K562 (cell line): ENCODE data around the gene VAMP8. TPM values are rescaled to one million over a fixed set of nuclear protein-coding genes. Genes with fewer than 3 reads are reported as not detected.

Experiments
- AFF1 ChIP-seq, 2 experiments: fragments of 450-650 bp; IDR thresholded peaks; 2 replicates each; pipeline ENCODE4 v1.6.1; 2018; ENCODE audit warnings: mild to moderate bottlenecking in 2 of 2, low read depth in 1 of 2; ENCODE audit not compliant: partially characterized antibody in 2 of 2
- EHMT2 ChIP-seq: fragments of 450-650 bp; IDR thresholded peaks from 2 replicates; pipeline ENCODE4 v1.6.1; 2018; ENCODE audit warnings: antibody characterized with exemption
- HBP1 ChIP-seq: fragments of 450-650 bp; formaldehyde crosslinking; IDR thresholded peaks from 2 replicates; pipeline ENCODE4 v1.4.0; 2022; ENCODE audit warnings: missing genetic modification characterization
- HNRNPLL ChIP-seq: fragments of 200-400 bp; formaldehyde crosslinking; IDR thresholded peaks from 2 replicates; pipeline ENCODE4 v1.6.1; 2017; ENCODE audit warnings: low read length, low read depth, mild to moderate bottlenecking; ENCODE audit not compliant: poor library complexity, severe bottlenecking
- MAFK ChIP-seq: IDR thresholded peaks from 2 replicates; pipeline ENCODE4 v1.6.1; 2011; ENCODE audit warnings: low read length, improper control_type of control experiment
- MITF ChIP-seq: IDR thresholded peaks from 2 replicates; pipeline ENCODE4 v1.6.1; 2014; ENCODE audit warnings: antibody characterized with exemption
- NFATC3 ChIP-seq: fragments of 450-650 bp; IDR thresholded peaks from 2 replicates; pipeline ENCODE4 v1.6.1; 2017; ENCODE audit warnings: mild to moderate bottlenecking
- NFIC ChIP-seq: fragments of 450-650 bp; IDR thresholded peaks from 2 replicates; pipeline ENCODE4 v1.6.1; 2017; ENCODE audit warnings: mild to moderate bottlenecking, inconsistent platforms
- POLR2AphosphoS2 ChIP-seq: IDR thresholded peaks from 2 replicates; pipeline ENCODE4 v1.6.1; 2012; ENCODE audit warnings: low read length, improper control_type of control experiment
- POLR2G ChIP-seq: fragments of 200-400 bp; formaldehyde crosslinking; IDR thresholded peaks from 2 replicates; pipeline ENCODE4 v1.6.1; 2017; ENCODE audit warnings: low read depth, mild to moderate bottlenecking, antibody characterized with exemption, low read length, moderate library complexity
- RAD21 ChIP-seq, 2 experiments: fragments of 250-450 bp in 1 of 2; fragments of 450-650 bp in 1 of 2; sonication (Bioruptor Pico) in 1 of 2; formaldehyde crosslinking in 1 of 2; IDR thresholded peaks in 1 of 2; conservative IDR thresholded peaks in 1 of 2; 2 replicates each; pipeline versions ENCODE4 v1.4.0 to v1.8.0; 2020 to 2022; ENCODE audit warnings: mild to moderate bottlenecking in 2 of 2, moderate library complexity in 1 of 2
- SMAD3 ChIP-seq: fragments of 450-650 bp; formaldehyde crosslinking; conservative IDR thresholded peaks from 2 replicates; pipeline ENCODE4 v1.4.0; 2020; ENCODE audit warnings: mild to moderate bottlenecking
- SMARCC2 ChIP-seq: fragments of 450-650 bp; IDR thresholded peaks from 2 replicates; pipeline ENCODE4 v1.6.1; 2017; ENCODE audit warnings: antibody characterized with exemption, moderate library complexity, mild to moderate bottlenecking, low read depth
- TCF3 ChIP-seq: sonication (generic); formaldehyde crosslinking; IDR thresholded peaks from 2 replicates; pipeline ENCODE4 v1.4.0; 2020; ENCODE audit warnings: mild to moderate bottlenecking, missing genetic modification reagents
- U2AF1 ChIP-seq: fragments of 200-400 bp; formaldehyde crosslinking; optimal IDR thresholded peaks from 2 replicates; pipeline ENCODE3; 2017; ENCODE audit warnings: mild to moderate bottlenecking, low read depth, low read length, moderate library complexity
- ZBTB7A ChIP-seq: IDR thresholded peaks from 2 replicates; pipeline ENCODE4 v1.6.1; 2011; ENCODE audit warnings: low read depth, mild to moderate bottlenecking, low read length, moderate library complexity, borderline replicate concordance; ENCODE audit not compliant: control insufficient read depth
- ZFP36 ChIP-seq: fragments of 150-350 bp; IDR thresholded peaks from 2 replicates; pipeline ENCODE4 v1.6.1; 2018; ENCODE audit warnings: low read length, low read depth; ENCODE audit not compliant: partially characterized antibody
- ZNF324 ChIP-seq: fragments of 250-450 bp; sonication (Bioruptor Pico); IDR thresholded peaks from 2 replicates; pipeline ENCODE4 v1.4.0; 2020; ENCODE audit warnings: mild to moderate bottlenecking
- ZNF668 ChIP-seq: fragments of 250-450 bp; sonication (Bioruptor Pico); IDR thresholded peaks from 2 replicates; pipeline ENCODE4 v1.8.0; 2022; ENCODE audit warnings: mild to moderate bottlenecking, inconsistent platforms
- ZNF695 ChIP-seq: fragments of 450-650 bp; formaldehyde crosslinking; IDR thresholded peaks from 2 replicates; pipeline ENCODE4 v1.4.0; 2020; ENCODE audit warnings: mild to moderate bottlenecking, moderate library complexity
- ZNF707 ChIP-seq: fragments of 250-450 bp; sonication (Bioruptor Pico); conservative IDR thresholded peaks from 2 replicates; pipeline ENCODE4 v1.8.0; 2022; ENCODE audit warnings: inconsistent platforms, mild to moderate bottlenecking, moderate library complexity
- polyA plus RNA-seq, 8 experiments: library from polyadenylated mRNA; depleted of rRNA in 4 of 8; stranded (reverse) in 5 of 8; unstranded in 3 of 8; fragments of >200 nt; fragmentation: Nextera tagmentation in 2 of 8; fragmentation: Illumina TruSeq in 1 of 8; extraction: Ambion mirVana in 2 of 8; extraction: Trizol in 1 of 8; gene quantifications; 2 replicates each; pipeline versions ENCODE4 v1.2.1 to v1.2.3, GENCODE V29; 2011 to 2014; ENCODE audit warnings: inconsistent platforms in 1 of 8, missing spikeins in 1 of 8
- total RNA-seq, 7 experiments: library from RNA; depleted of rRNA in 6 of 7; stranded (reverse); fragments of >200 nt in 6 of 7; fragmentation: Illumina TruSeq in 2 of 7; extraction: Trizol in 2 of 7; gene quantifications; 2 replicates each; pipeline versions ENCODE4 v1.2.1 to v1.2.3, GENCODE V29; 2011 to 2021; ENCODE audit warnings: low replicate concordance in 1 of 7

Gene VAMP8
- total and polyA plus RNA-seq, 9 of the 15 experiments (the other 6 are each of a cell fraction or from before 2014, with no cell fraction given) = 107 to 571 (median 248) TPM

- peak; percentile 89 for TF ChIP-seq ZBTB7A
- no peak for TF ChIP-seq MAFK
- TF ChIP-seq HNRNPLL = no peak
- peak; percentile 90 for TF ChIP-seq POLR2AphosphoS2
- no peak for TF ChIP-seq MITF
- no peak for TF ChIP-seq ZNF668
- TF ChIP-seq RAD21 (CRISPR knock-in tag; conservative IDR thresholded peaks at IDR 0.05 in 1 of 2, IDR thresholded peaks at IDR 0.05 in 1 of 2) = no peak
- no peak for TF ChIP-seq U2AF1
- TF ChIP-seq SMARCC2 = 0 out of 2 replicates have a peak, but pooled peaks have one; percentile 17
- TF ChIP-seq AFF1 (IDR thresholded peaks at IDR 0.05; ENCODE audit: low read depth in 1 of 2, partially characterized antibody in 2 of 2) = peak in 1 of 2 experiments; percentile 40
- TF ChIP-seq SMAD3 (CRISPR knock-in tag) = no peak
- TF ChIP-seq NFATC3 = 0 out of 2 replicates have a peak, but pooled peaks have one; percentile 56
- TF ChIP-seq ZNF707 (CRISPR knock-in tag) = no peak
- TF ChIP-seq ZNF695 = no peak
- no peak for TF ChIP-seq EHMT2
- no peak for TF ChIP-seq ZFP36
- no peak for TF ChIP-seq HBP1 (CRISPR knock-in tag)
- 0 out of 2 replicates have a peak, but pooled peaks have one; percentile 8 for TF ChIP-seq TCF3
- TF ChIP-seq NFIC = peak; percentile 65
- no peak for TF ChIP-seq ZNF324
- TF ChIP-seq POLR2G = peak; percentile 97
These were observed 34.6 kb downstream of the VAMP8 start, which contains the start of gene C2orf68 (continued) for GRCh38 chr2:85611705-85612587.
